Sigmoid colon (tissue), 7 donors: ENCODE results near the gene OTX1. TPM values are rescaled to one million over a fixed set of nuclear protein-coding genes. Genes with fewer than 3 reads are reported as not detected.
"Not testable (repeated sequence)": the region's sequence is repeated elsewhere in the genome, so short reads cannot be mapped to it uniquely, and the experiment has no call there.

Experiments
- DNase-seq: peaks from one replicate; pipeline ENCODE4 v3.0.0-alpha.2; 2019
- H3K27ac ChIP-seq, 4 donors: fragments of 200-600 bp; sonication (generic); one replicate each; pipeline ENCODE4 v1.5.1; 2016 to 2019; ENCODE audit warnings: mild to moderate bottlenecking in 1 of 4
- H3K27me3 ChIP-seq, 3 donors: fragments of 200-600 bp; sonication (generic); one replicate each; pipeline ENCODE4 v1.5.1; 2019; ENCODE audit warnings: mild to moderate bottlenecking in 1 of 3
- H3K36me3 ChIP-seq, 4 donors: fragments of 200-600 bp; sonication (generic); one replicate each; pipeline ENCODE4 v1.5.1; 2016 to 2019
- H3K4me1 ChIP-seq, 4 donors: fragments of 200-600 bp; sonication (generic); one replicate each; pipeline ENCODE4 v1.5.1; 2017 to 2019
- H3K4me3 ChIP-seq, 4 donors: fragments of 200-600 bp; sonication (generic); one replicate each; pipeline ENCODE4 v1.5.1; 2017 to 2019; ENCODE audit warnings: mild to moderate bottlenecking in 2 of 4, moderate library complexity in 1 of 4
- H3K9me3 ChIP-seq, 4 donors: fragments of 200-600 bp in 3 of 4; sonication (generic) in 3 of 4; one replicate each; pipeline versions ENCODE4 v1.5.1 to v1.6.1; 2013 to 2019
- EP300 ChIP-seq, 4 donors: sonication (generic); formaldehyde crosslinking; IDR thresholded peaks; one replicate each; pipeline ENCODE4 v1.6.1; 2017; ENCODE audit warnings: antibody characterized with exemption in 4 of 4
- POLR2A ChIP-seq, 2 donors: fragments of 450-650 bp; IDR thresholded peaks; one replicate each; pipeline ENCODE4 v1.6.1; 2016; ENCODE audit warnings: antibody characterized with exemption in 2 of 2, mild to moderate bottlenecking in 2 of 2, moderate library complexity in 2 of 2
- POLR2AphosphoS5 ChIP-seq, 4 donors: sonication (generic); formaldehyde crosslinking; IDR thresholded peaks; one replicate each; pipeline ENCODE4 v1.6.1; 2017; ENCODE audit warnings: antibody characterized with exemption in 4 of 4
- WGBS, 2 donors: extraction: QIAGEN DNeasy Blood & Tissue Kit; methylation state at CpG; one replicate each; pipeline ENCODE4 v1.1.7; 2013; 5-methylcytosine and 5-hydroxymethylcytosine counted together
- intact Hi-C: fragments of 100-400 bp; cut with DNase I; formaldehyde crosslinking; loops from one replicate; pipeline ENCODE4 v1.15.1; 2023
- polyA plus RNA-seq, 3 donors: library from polyadenylated mRNA; stranded (reverse); fragments of 200-250 nt; gene quantifications; one replicate each; pipeline ENCODE4 v1.2.3, GENCODE V29; 2013
- total RNA-seq, 4 donors: library from RNA; depleted of rRNA; stranded (reverse); fragments of >200 nt; gene quantifications; one replicate each; pipeline ENCODE4 v1.1.0, GENCODE V29; 2016
- TF ChIP-seq, protein P1 (sequence below), 4 experiments: fragments of 450-650 bp in 3 of 4; fragments of 200-600 bp in 1 of 4; IDR thresholded peaks; one replicate each; pipeline ENCODE4 v1.5.1; 2016 to 2019; ENCODE audit warnings: antibody characterized with exemption in 4 of 4, mild to moderate bottlenecking in 3 of 4, moderate library complexity in 2 of 4
- donor health status: healthy with polysubstance abuse.
- donor health status: Bipolar disorder and iron deficiency.
- donor health status: healthy.

Gene OTX1
- total and polyA plus RNA-seq, 7 donors: 0.54 TPM; not detected in 6

DNA sequence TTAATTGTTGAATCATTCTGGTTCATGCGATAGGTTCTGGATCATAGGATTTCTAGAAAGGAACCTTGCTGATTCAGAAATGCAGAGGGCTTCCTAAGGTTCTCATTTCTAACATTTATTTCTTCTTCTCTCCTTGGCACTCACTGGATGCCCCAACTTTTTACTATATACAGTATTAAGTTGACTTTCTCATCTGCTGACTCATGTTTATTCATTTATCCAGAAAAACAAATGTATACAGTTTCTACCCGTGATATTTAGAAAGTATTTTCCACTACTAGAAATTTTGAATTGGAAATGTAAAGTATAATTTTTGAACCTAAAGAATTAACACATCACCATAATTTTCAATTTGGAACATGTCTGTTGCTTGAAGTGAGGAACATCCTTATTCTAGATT, 32.2 kb upstream of the OTX1 start:
- Histone ChIP-seq H3K36me3 (peaks cover 0 to 51% (median 12%) of the 10 kb centered on the region in 4 donors), H3K4me1 (no peaks in the 10 kb centered on the region), H3K4me3 (no peak overlapping the region), H3K27me3 (no peaks in the 10 kb centered on the region), H3K9me3 (no peaks in the 10 kb centered on the region), H3K27ac (no peak overlapping the region)
- no peak for DNase-seq
- TF ChIP-seq POLR2A (IDR thresholded peaks at IDR 0.05) (no peak), EP300 (IDR thresholded peaks at IDR 0.05) (no peak), POLR2AphosphoS5 (IDR thresholded peaks at IDR 0.05) (no peak)
- TF ChIP-seq, protein P1, sequence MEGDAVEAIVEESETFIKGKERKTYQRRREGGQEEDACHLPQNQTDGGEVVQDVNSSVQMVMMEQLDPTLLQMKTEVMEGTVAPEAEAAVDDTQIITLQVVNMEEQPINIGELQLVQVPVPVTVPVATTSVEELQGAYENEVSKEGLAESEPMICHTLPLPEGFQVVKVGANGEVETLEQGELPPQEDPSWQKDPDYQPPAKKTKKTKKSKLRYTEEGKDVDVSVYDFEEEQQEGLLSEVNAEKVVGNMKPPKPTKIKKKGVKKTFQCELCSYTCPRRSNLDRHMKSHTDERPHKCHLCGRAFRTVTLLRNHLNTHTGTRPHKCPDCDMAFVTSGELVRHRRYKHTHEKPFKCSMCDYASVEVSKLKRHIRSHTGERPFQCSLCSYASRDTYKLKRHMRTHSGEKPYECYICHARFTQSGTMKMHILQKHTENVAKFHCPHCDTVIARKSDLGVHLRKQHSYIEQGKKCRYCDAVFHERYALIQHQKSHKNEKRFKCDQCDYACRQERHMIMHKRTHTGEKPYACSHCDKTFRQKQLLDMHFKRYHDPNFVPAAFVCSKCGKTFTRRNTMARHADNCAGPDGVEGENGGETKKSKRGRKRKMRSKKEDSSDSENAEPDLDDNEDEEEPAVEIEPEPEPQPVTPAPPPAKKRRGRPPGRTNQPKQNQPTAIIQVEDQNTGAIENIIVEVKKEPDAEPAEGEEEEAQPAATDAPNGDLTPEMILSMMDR (IDR thresholded peaks at IDR 0.05): no peak
- WGBS, 2 donors: 94 to 95% methylated on average over 2 of the region's 2 CpGs
- intact Hi-C loops: no loop called here

DNA sequence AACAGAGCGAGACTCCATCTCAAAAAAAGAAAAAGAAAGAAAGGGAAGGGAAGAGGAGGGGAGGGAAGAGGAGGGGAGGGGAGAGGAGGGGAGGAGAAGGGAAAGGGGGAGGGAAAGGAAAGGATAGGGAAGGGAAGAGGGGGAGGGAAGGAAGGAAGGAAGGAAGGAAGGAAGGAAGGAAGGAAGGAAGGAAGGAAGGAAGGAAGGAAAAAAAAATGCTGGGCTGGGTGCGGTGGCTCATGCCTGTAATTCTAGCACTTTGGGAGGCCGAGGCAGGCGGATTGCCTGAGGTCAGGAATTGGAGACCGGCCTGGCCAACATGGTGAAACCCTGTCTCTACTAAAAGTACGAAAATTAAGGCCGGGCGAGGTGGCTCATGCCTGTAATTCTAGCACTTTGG, 30.9 kb upstream of the OTX1 start:
- H3K27me3 ChIP-seq, H3K4me1 ChIP-seq, H3K9me3 ChIP-seq, H3K4me3 ChIP-seq, intact Hi-C loops, DNase-seq, H3K27ac ChIP-seq: not testable (repeated sequence)
- peaks cover 0 to 60% (median 12%) of the 10 kb centered on the region in 4 donors for H3K36me3 ChIP-seq
- WGBS, 2 donors: 95 to 98% methylated on average over 8 of the region's 8 CpGs

DNA sequence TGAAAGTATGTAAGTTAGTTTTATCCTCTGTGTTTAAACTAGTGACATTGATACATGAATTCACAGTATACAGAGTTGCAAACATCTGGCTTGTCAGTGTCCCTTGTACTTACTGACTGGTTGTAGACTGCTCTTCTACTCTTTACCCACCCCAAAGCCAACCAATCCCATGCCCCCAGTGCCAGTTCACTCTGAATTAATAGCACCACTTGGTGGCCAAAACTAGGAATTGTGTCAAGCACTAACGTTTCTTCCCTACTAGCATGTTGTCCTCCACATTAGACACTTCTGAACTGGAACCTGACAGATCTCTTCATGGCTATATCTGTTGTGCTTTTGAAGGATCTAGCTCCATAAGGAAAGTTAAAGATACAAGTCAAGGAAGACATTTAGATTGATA, 27.2 kb upstream of the OTX1 start:
- TF ChIP-seq POLR2A (IDR thresholded peaks at IDR 0.05): no peak
- TF ChIP-seq POLR2AphosphoS5 (IDR thresholded peaks at IDR 0.05): no peak
- TF ChIP-seq, protein P1 (IDR thresholded peaks at IDR 0.05): no peak
- no peak for TF ChIP-seq EP300 (IDR thresholded peaks at IDR 0.05)
- no peaks in the 10 kb centered on the region for H3K27me3 ChIP-seq
- intact Hi-C loops: no loop called here
- H3K27ac ChIP-seq: no peak overlapping the region
- H3K4me3 ChIP-seq: no peak overlapping the region
- H3K36me3 ChIP-seq: peaks cover 0 to 51% (median 7%) of the 10 kb centered on the region in 4 donors
- H3K9me3 ChIP-seq: no peaks in the 10 kb centered on the region
- H3K4me1 ChIP-seq: no peaks in the 10 kb centered on the region
- 0 to 34% methylated on average over 1 of the region's 1 CpG for WGBS, 2 donors
- DNase-seq: no peak

DNA sequence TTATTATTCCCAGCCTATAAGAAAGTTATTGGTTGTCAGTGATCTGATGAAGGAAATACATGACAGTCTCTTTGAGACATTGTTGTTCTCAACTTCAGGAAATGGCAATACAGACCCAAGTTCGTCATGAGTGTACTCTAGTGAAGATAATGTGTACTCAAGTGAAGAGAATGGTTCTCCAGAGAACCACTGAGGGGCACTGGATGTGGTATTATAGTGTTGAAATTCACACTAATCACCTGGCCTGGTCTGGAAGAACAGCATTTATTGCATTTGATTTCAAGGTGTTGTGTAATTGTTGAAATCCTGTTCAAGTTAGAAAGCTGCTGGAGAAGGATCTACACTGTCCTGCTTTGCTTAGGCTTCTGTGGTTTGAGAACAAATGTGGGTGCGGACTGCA, 23.4 kb upstream of the OTX1 start:
- no peaks in the 10 kb centered on the region for H3K9me3 ChIP-seq
- H3K27me3 ChIP-seq: no peaks in the 10 kb centered on the region
- no peak for DNase-seq
- no peak overlapping the region for H3K27ac ChIP-seq
- intact Hi-C loops: no loop called here
- H3K4me3 ChIP-seq: no peak overlapping the region
- peaks cover 0 to 52% (median 10%) of the 10 kb centered on the region in 4 donors for H3K36me3 ChIP-seq
- TF ChIP-seq POLR2AphosphoS5 (IDR thresholded peaks at IDR 0.05) (no peak), POLR2A (IDR thresholded peaks at IDR 0.05) (no peak), EP300 (IDR thresholded peaks at IDR 0.05) (no peak)
- TF ChIP-seq, protein P1 (IDR thresholded peaks at IDR 0.05): no peak
- no peaks in the 10 kb centered on the region for H3K4me1 ChIP-seq
- WGBS, 2 donors: 90 to 95% methylated on average over 2 of the region's 2 CpGs

DNA sequence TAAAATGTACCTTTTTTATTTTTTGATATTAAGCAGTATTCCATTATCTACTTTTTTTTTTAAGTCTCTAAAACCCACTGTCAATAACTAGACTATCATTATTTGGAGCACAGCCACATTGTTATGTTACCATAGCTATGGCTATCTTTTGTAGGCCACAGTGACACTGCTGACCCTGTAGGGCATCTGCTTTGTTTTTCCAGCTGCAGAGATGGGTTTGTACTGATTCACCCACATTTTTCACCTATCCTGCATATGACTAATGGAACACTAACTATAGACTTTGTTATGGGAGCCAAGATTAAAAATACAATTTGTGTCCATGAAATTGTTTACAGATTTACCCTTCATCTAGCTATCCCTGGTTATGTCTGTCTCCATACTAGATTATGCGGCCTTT, 21.6 kb upstream of the OTX1 start:
- H3K4me1 ChIP-seq: no peaks in the 10 kb centered on the region
- intact Hi-C loops: no loop called here
- no peak for TF ChIP-seq EP300 (IDR thresholded peaks at IDR 0.05)
- no peak for TF ChIP-seq POLR2A (IDR thresholded peaks at IDR 0.05)
- TF ChIP-seq, protein P1 (IDR thresholded peaks at IDR 0.05): no peak
- TF ChIP-seq POLR2AphosphoS5 (IDR thresholded peaks at IDR 0.05): no peak
- no peak for DNase-seq
- H3K27ac ChIP-seq: no peak overlapping the region
- no peaks in the 10 kb centered on the region for H3K9me3 ChIP-seq
- H3K27me3 ChIP-seq: no peaks in the 10 kb centered on the region
- 97 to 100% methylated on average over 1 of the region's 1 CpG for WGBS, 2 donors
- no peak overlapping the region for H3K4me3 ChIP-seq
- H3K36me3 ChIP-seq: peaks cover 0 to 36% (median 7%) of the 10 kb centered on the region in 4 donors
